ENCODE measurements around the gene LLGL2. TPM values are rescaled to one million over a fixed set of nuclear protein-coding genes. Genes with fewer than 3 reads are reported as not detected.

The LLGL2 gene
- total RNA-seq, 1 donor from 2014 or later: 111 TPM

DNA sequence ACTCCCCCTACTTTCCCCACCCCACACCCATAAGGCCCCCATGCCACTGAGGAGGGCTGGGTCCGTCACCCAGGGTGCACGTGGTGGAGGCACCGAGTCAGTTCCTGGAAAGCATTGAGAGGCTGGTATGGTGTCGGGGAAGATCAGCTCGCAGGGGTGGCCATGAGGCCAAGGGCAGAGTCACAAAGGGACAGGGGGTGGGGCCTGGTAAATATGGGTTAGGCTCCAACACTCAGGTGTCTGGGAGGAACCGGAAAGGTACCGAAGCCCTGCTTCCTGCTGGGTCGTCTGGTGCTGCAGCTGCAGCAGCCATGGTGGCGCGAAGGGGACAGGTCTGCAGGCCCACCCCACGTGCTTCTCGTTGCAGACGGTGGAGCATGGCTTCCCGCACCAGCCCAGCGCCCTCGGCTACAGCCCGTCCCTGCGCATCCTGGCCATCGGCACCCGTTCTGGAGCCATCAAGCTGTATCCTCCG lies 30.2 kb downstream of the LLGL2 start:
- TF ChIP-seq, protein P1, sequence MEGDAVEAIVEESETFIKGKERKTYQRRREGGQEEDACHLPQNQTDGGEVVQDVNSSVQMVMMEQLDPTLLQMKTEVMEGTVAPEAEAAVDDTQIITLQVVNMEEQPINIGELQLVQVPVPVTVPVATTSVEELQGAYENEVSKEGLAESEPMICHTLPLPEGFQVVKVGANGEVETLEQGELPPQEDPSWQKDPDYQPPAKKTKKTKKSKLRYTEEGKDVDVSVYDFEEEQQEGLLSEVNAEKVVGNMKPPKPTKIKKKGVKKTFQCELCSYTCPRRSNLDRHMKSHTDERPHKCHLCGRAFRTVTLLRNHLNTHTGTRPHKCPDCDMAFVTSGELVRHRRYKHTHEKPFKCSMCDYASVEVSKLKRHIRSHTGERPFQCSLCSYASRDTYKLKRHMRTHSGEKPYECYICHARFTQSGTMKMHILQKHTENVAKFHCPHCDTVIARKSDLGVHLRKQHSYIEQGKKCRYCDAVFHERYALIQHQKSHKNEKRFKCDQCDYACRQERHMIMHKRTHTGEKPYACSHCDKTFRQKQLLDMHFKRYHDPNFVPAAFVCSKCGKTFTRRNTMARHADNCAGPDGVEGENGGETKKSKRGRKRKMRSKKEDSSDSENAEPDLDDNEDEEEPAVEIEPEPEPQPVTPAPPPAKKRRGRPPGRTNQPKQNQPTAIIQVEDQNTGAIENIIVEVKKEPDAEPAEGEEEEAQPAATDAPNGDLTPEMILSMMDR (IDR thresholded peaks at IDR 0.05): no peak
- ATAC-seq (no peak), DNase-seq (no peak)
- H3K9me3 ChIP-seq: no peaks in the 10 kb centered on the region
- H3K4me1 ChIP-seq: peaks cover 21% of the 10 kb centered on the region
- no peak overlapping the region for H3K27ac ChIP-seq
- no peak overlapping the region for H3K4me3 ChIP-seq
- intact Hi-C loops (cut with DNase I): no loop called here
- H3K36me3 ChIP-seq: peaks cover 8% of the 10 kb centered on the region
- no peaks in the 10 kb centered on the region for H3K27me3 ChIP-seq (ENCODE audit: low read depth)

DNA sequence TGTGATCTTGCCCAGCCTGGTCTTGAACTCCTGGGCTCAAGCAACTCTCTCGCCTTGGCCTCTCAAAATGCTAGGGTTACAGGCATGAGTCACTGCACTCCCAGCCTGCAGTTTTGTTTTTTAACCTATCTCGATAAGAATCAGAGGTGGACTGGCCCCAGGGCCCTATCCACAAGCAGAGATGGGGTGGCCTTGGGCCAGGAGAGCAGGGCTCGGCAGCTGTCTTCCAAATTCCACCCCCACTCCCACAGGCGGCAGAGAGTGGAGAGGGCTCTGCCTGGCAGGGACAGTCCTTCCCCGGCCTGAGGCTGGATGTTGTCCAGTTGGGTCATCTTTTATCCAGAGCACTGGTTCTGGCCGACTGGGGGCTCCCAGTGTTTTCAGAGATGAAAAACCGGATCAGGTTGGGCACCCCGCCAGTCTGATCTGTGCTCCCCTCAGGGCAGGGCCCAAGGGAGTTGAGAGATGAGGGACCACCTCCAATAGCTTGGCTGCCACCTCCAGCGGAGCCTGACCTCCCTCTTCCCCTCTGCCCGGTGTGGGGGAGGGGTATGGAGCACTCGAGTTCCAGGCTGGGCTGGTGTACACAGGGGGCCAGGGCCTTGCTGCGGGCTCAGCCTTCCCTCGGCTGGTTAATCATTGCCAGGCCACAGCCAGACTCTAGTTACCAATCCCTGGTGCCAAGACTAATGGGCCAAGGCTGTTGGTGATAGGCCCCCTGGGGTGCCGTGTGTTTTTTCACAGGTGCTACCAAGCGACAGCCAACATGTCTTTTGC lies 31.8 kb downstream of the LLGL2 start:
- H3K27ac ChIP-seq: peak overlapping the region; percentile 49
- TF ChIP-seq, protein P1 (IDR thresholded peaks at IDR 0.05): no peak
- ATAC-seq (peak; percentile 80 to 84), DNase-seq (peak; percentile 82)
- H3K27me3 ChIP-seq (ENCODE audit: low read depth): no peaks in the 10 kb centered on the region
- no peaks in the 10 kb centered on the region for H3K9me3 ChIP-seq
- intact Hi-C loops (cut with DNase I): no loop called here
- H3K4me1 ChIP-seq: peaks cover 21% of the 10 kb centered on the region
- peaks cover 8% of the 10 kb centered on the region for H3K36me3 ChIP-seq
- no peak overlapping the region for H3K4me3 ChIP-seq

DNA sequence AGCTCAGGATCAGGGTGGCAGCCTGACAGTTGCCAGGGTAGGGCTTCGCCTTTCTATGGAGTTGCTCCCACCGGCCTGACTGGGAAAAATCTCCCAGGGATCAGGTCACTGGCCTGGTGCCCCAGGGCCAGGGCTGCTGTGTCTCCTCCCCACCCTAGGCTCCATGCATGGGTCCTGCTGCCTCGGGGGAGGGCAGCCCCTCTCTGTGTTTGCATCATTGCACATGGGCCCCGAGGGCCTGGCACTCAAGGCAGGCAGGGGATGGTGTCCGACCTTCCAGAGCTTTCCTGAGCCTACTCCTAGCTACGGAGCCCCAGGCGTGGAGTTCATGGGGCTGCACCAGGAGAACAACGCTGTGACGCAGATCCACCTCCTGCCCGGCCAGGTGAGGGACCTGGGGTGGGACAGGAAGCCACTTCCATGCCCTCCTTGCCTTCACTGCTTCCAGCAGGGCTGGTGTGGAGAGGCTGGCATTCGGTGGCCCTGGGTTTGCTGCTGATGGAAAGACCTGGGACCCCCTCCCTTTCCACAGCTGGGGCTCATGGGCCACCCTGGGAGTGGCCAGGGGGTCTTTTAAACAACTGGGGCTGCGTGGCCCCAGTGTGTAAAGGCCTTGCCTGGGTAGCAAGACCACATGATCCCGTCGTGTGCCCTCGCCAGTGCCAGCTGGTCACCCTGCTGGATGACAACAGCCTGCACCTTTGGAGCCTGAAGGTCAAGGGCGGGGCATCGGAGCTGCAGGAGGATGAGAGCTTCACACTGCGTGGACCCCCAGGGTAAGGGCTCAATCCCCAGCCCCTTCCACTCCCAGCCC lies 32.6 kb downstream of the LLGL2 start:
- H3K4me1 ChIP-seq: peaks cover 21% of the 10 kb centered on the region
- TF ChIP-seq, protein P1 (IDR thresholded peaks at IDR 0.05): no peak
- no peaks in the 10 kb centered on the region for H3K27me3 ChIP-seq (ENCODE audit: low read depth)
- intact Hi-C loops (cut with DNase I): no loop called here
- peak overlapping the region; percentile 49 for H3K27ac ChIP-seq
- no peaks in the 10 kb centered on the region for H3K9me3 ChIP-seq
- ATAC-seq: peak in 1 of 2 donors; percentile 2
- no peak overlapping the region for H3K4me3 ChIP-seq
- DNase-seq: no peak
- peaks cover 13% of the 10 kb centered on the region for H3K36me3 ChIP-seq

DNA sequence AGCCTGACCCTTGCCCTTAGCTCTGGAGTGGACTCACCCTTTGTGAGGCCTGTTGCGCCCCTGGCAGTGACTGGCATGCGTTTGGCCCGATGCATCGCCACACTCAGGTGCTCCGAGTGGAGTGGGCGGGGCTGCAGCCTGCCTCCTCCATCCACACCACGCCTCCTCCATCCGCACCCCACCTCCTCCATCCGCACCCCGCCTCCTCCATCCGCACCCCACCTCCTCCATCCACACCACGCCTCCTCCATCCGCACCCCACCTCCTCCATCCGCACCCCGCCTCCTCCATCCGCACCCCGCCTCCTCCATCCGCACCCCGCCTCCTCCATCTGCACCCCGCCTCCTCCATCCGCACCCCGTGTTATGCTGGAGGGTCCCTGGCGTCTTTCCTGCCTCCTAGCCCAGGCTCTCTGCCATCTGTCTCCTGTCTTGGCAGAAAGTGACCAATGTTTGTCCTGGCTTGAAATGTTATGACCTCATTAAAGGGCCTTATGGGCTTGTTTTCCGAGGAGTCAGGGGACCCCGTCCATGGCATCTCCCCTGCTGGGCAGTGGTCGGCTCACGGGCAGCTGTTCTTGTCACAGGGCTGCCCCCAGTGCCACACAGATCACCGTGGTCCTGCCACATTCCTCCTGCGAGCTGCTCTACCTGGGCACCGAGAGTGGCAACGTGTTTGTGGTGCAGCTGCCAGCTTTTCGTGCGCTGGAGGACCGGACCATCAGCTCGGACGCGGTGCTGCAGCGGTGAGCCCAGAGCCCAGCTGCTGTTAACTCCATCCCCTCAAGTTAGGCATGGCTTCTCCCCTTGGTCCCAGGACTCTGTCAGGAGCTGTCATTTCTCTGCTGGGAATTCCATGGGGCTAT lies 33.4 kb downstream of the LLGL2 start:
- DNase-seq: no peak
- TF ChIP-seq, protein P1 (IDR thresholded peaks at IDR 0.05): no peak
- Histone ChIP-seq H3K9me3 (no peaks in the 10 kb centered on the region), H3K4me1 (peaks cover 16% of the 10 kb centered on the region), H3K27ac (no peak overlapping the region), H3K27me3 (ENCODE audit: low read depth) (no peaks in the 10 kb centered on the region), H3K4me3 (no peak overlapping the region), H3K36me3 (peaks cover 22% of the 10 kb centered on the region)
- no peak for ATAC-seq
- intact Hi-C loops (cut with DNase I): no loop called here

DNA sequence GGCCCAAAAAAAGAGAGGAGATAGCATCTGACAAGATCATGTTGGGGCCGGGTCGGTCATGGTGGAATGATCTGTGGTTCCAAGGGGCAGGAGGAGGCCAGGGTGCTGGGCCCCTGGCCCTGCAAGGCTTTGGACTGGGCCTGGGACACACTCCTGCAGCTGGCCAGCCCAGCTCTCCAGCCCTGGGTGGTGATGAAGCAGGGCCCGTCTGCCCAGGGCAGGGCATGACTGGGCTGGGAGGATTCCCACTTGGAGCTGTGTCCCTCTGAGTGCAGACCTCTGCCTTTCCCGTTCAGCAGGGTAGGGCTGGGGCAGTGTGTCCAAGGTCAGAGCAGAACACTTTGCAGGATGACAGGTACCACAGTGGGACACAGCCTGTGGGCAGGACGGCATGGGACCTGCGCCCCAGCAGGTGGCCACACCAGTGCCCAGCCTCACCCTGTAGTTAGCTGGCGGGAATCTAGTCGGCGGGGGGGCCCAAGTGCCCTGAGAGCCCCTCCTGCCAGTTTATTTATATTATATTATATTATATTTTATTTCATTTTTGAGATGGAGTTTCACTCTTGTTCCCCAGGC lies 34.5 kb downstream of the LLGL2 start:
- ATAC-seq: no peak
- peaks cover 33% of the 10 kb centered on the region for H3K36me3 ChIP-seq
- H3K4me1 ChIP-seq: peaks cover 16% of the 10 kb centered on the region
- no peak for DNase-seq
- H3K27me3 ChIP-seq (ENCODE audit: low read depth): no peaks in the 10 kb centered on the region
- intact Hi-C loops (cut with DNase I): no loop called here
- no peaks in the 10 kb centered on the region for H3K9me3 ChIP-seq
- no peak overlapping the region for H3K27ac ChIP-seq
- H3K4me3 ChIP-seq: no peak overlapping the region
- TF ChIP-seq, protein P1 (IDR thresholded peaks at IDR 0.05): no peak

Data from lower lobe of right lung (tissue), 2 donors.